Upper lobe of right lung (tissue), 1 donor: ENCODE data around the gene GIMAP7. TPM values are rescaled to one million over a fixed set of nuclear protein-coding genes. Genes with fewer than 3 reads are reported as not detected.
"Not testable (repeated sequence)": the region's sequence is repeated elsewhere in the genome, so short reads cannot be mapped to it uniquely, and the experiment has no call there.

Source experiments
- ATAC-seq: fragments of 200-7000 bp; cut with Tn5 transposase; one replicate; pipeline ENCODE4 v1.9.1; 2020; ENCODE audit warnings: mild to moderate bottlenecking, moderate library complexity
- DNase-seq: peaks from one replicate; pipeline ENCODE4 v3.0.0-alpha.2; 2020
- H3K27ac ChIP-seq: fragments of 200-600 bp; one replicate; pipeline ENCODE4 v1.8.0; 2022
- H3K27me3 ChIP-seq: fragments of 200-600 bp; one replicate; pipeline ENCODE4 v1.8.0; 2022; ENCODE audit warnings: mild to moderate bottlenecking
- H3K36me3 ChIP-seq: fragments of 200-600 bp; one replicate; pipeline ENCODE4 v1.8.0; 2022
- H3K4me1 ChIP-seq: fragments of 200-600 bp; one replicate; pipeline ENCODE4 v1.8.0; 2022
- H3K4me3 ChIP-seq: fragments of 200-600 bp; one replicate; pipeline ENCODE4 v1.8.0; 2022; ENCODE audit warnings: mild to moderate bottlenecking
- H3K9me3 ChIP-seq: fragments of 200-600 bp; one replicate; pipeline ENCODE4 v1.8.0; 2022
- intact Hi-C: fragments of 100-400 bp; cut with DNase I; formaldehyde crosslinking; loops from one replicate; pipeline ENCODE4 v1.11.0; 2022
- total RNA-seq: library from RNA; stranded (reverse); fragmentation: NEBNext Ultra II Directional; extraction: Animal tissue kit (Norgen Biotek cat#: 25700); gene quantifications from one replicate; pipeline ENCODE4 v1.2.1, GENCODE V29; 2021
- TF ChIP-seq, protein P1 (sequence below): fragments of 200-600 bp; IDR thresholded peaks from one replicate; pipeline ENCODE4 v1.8.0; 2022; ENCODE audit warnings: antibody characterized with exemption
- donor health status: DM: no; HTN: yes; CAD: no; lungs with severe emphysema.

The GIMAP7 gene
- total RNA-seq, 1 donor from 2014 or later, result 47.0 TPM

DNA sequence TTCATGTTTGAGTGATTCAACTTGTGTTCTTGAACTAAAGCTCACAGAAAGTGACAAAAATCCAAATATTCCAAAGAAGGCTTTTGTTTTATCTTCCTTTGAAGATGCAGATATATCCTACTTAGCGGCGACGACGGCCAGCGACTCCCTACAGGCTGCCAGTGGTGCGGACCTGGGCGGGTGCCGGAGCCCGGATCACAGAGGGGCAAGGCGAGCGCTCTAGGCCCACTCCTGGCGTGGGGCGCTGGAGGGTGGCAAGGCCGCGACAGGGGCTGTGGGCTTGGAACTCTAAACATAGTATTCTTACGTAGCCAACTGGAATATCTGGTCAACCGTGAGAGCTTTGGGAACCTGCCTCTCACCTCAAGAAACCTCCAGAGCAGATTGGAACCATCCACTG lies 914 bp upstream of the GIMAP7 start:
- H3K27ac ChIP-seq, result peak overlapping the region; percentile 88

DNA sequence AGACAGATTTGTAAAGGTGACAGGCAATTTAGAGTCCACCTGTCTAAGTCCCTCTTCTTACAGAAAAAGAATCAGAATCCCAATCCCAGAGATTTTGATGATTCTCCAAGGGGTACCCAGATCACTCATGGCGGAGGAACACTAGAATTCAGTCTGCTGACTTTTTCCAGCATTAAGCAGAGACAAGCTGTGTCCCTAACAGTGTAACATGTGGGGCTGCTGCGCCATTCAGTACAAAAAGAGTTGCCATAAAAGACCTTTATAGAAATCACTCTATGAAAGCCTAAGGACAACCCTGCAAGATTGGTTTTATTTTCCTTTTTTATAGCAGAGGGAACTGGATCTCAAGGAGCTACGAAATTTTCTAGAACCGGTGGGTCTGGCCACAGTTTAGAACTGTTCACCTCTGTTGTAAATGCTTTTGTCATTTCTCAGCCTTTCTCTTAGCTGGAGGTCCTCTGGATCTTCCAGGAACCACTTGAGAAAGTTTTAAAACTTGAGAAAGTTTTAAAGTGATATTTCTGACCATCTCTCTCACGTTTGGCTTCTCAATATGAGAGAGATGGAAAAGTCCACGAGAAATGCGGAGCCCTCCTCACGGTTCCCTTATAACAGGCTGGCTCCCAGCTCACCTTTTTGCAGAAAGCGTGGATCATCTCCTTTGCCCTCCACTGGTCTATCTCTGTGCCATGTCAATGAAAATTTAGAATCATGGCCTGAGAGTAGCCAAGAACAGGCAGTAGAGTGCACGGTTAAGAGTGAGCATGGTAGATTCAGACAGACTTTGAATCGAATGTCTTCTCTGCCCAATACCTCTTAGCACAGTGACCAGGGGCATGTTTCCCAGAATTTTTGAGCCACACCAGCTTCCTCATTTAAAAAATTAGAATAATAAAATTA lies 826 bp downstream of the GIMAP7 start:
- ATAC-seq (peak; percentile 35), DNase-seq (no peak)
- Histone ChIP-seq H3K27me3 (no peaks in the 10 kb centered on the region), H3K9me3 (no peaks in the 10 kb centered on the region), H3K4me1 (peaks cover 5% of the 10 kb centered on the region), H3K4me3 (peak overlapping the region; percentile 61), H3K36me3 (peaks cover 6% of the 10 kb centered on the region), H3K27ac (peak overlapping the region; percentile 88)
- intact Hi-C loops, result loop anchor here (10.0 kb wide), 1 partner anchor 51 kb away; no protein-coding TSS in a partner anchor
- TF ChIP-seq, protein P1, sequence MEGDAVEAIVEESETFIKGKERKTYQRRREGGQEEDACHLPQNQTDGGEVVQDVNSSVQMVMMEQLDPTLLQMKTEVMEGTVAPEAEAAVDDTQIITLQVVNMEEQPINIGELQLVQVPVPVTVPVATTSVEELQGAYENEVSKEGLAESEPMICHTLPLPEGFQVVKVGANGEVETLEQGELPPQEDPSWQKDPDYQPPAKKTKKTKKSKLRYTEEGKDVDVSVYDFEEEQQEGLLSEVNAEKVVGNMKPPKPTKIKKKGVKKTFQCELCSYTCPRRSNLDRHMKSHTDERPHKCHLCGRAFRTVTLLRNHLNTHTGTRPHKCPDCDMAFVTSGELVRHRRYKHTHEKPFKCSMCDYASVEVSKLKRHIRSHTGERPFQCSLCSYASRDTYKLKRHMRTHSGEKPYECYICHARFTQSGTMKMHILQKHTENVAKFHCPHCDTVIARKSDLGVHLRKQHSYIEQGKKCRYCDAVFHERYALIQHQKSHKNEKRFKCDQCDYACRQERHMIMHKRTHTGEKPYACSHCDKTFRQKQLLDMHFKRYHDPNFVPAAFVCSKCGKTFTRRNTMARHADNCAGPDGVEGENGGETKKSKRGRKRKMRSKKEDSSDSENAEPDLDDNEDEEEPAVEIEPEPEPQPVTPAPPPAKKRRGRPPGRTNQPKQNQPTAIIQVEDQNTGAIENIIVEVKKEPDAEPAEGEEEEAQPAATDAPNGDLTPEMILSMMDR, result no peak

More for the DNA sequence above, 914 bp upstream of the GIMAP7 start:
- intact Hi-C loops, result loop anchor here (10.0 kb wide), 1 partner anchor 49 kb away; no protein-coding TSS in a partner anchor
- Histone ChIP-seq H3K4me1 (peaks cover 5% of the 10 kb centered on the region), H3K27me3 (no peaks in the 10 kb centered on the region), H3K36me3 (no peaks in the 10 kb centered on the region), H3K9me3 (no peaks in the 10 kb centered on the region), H3K4me3 (peak overlapping the region; percentile 61)
- DNase-seq (no peak), ATAC-seq (no peak)
- TF ChIP-seq, protein P1, result no peak

DNA sequence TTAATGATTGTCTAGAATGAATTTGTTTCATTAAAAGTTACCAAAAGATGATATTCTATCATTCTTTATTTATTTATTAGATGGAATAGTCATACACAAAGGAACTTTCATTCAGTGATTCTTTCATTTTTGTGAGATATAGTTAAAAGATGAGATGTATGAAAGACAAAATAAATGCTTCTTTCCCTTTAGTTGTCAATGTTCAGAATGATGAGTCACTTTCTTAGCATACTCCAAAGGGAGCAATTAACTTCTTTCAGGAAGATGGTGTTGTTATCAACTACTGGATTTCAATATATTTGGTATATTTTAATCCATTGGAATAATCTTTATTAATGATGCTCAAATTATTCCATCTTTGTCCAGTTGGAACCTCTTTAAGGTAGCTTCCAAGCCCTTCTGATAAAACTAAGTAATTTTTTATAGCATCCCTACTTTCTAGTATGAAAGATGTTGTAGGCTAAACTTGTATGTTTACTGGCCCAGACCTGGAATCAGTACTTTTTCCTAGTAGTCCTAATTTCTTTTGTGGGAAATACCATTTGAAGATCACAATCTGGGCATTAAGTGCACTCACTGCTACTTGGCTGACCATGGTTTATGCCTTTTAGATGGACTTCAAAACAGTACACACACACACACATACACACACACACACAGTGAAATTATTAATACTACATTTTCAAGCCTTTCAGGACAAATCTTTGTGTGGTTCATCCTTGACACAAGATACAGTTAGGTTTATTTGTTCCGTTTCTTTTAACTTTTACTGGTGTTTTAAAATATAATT lies 2.5 kb downstream of the GIMAP7 start:
- no peak for DNase-seq
- peak overlapping the region; percentile 88 for H3K27ac ChIP-seq
- peaks cover 15% of the 10 kb centered on the region for H3K36me3 ChIP-seq
- no peak for ATAC-seq
- peak overlapping the region; percentile 61 for H3K4me3 ChIP-seq
- H3K27me3 ChIP-seq, result no peaks in the 10 kb centered on the region
- TF ChIP-seq, protein P1, result no peak
- intact Hi-C loops, result loop anchor here (10.0 kb wide), 1 partner anchor 52 kb away; no protein-coding TSS in a partner anchor
- H3K9me3 ChIP-seq, result no peaks in the 10 kb centered on the region
- H3K4me1 ChIP-seq, result peaks cover 5% of the 10 kb centered on the region

DNA sequence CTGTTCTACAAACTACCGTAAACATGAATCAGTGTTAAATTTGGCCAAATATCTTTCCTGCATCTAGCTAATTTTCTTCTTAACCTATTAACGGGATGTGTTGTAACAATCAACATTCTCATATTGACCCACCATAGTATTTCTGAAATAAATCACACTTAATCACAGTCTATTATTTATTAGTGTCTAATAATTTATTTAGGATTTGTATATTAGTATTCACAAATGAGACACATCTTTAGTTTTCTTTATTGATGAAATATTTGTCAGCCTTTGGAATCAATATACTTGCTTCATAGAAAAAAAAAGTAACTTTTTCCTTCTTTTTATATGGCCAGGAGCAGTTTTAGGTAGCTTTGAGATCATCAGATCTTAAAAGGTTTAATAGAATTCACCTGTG lies 4.6 kb downstream of the GIMAP7 start:
- intact Hi-C loops, result loop anchor here (10.0 kb wide), 1 partner anchor 55 kb away; no protein-coding TSS in a partner anchor
- ATAC-seq (no peak), DNase-seq (no peak)
- Histone ChIP-seq H3K9me3 (no peaks in the 10 kb centered on the region), H3K27ac (peak overlapping the region; percentile 88), H3K4me3 (peak overlapping the region; percentile 61), H3K4me1 (no peaks in the 10 kb centered on the region), H3K27me3 (no peaks in the 10 kb centered on the region), H3K36me3 (peaks cover 15% of the 10 kb centered on the region)
- TF ChIP-seq, protein P1, result no peak

DNA sequence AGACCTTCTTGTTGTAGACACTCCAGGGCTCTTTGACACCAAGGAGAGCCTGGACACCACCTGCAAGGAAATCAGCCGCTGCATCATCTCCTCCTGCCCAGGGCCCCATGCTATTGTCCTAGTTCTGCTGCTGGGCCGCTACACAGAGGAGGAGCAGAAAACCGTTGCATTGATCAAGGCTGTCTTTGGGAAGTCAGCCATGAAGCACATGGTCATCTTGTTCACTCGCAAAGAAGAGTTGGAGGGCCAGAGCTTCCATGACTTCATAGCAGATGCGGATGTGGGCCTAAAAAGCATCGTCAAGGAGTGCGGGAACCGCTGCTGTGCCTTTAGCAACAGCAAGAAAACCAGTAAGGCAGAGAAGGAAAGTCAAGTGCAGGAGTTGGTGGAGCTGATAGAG lies 5.5 kb downstream of the GIMAP7 start:
- DNase-seq (no peak), ATAC-seq (no peak)
- peaks cover 15% of the 10 kb centered on the region for H3K36me3 ChIP-seq
- H3K27me3 ChIP-seq, result no peaks in the 10 kb centered on the region
- H3K4me1 ChIP-seq, result no peaks in the 10 kb centered on the region
- peak overlapping the region; percentile 88 for H3K27ac ChIP-seq
- intact Hi-C loops, result no loop called here
- no peaks in the 10 kb centered on the region for H3K9me3 ChIP-seq
- TF ChIP-seq, protein P1, result no peak
- peak overlapping the region; percentile 61 for H3K4me3 ChIP-seq

DNA sequence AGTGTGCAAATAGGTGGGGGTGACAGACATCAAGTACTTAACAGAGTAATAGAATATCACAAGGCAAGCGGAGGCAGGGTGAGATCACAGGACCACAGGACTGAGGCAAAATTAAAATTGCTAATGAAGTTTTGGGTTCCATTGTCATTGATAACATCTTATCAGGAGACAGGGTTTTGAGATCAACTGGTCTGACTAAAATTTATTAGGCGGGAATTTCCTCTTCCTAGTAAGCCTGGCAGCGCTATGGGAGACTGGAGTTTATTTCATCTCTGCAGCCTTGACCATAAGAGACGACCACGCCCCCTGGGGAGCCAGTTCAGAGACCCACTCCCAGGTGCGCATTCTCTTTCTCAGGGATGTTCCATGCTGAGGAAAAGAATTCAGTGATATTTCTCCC lies 8.3 kb downstream of the GIMAP7 start:
- DNase-seq, H3K9me3 ChIP-seq, H3K27ac ChIP-seq, H3K4me3 ChIP-seq, intact Hi-C loops, H3K27me3 ChIP-seq, H3K4me1 ChIP-seq, ATAC-seq: not testable (repeated sequence)
- H3K36me3 ChIP-seq, result peaks cover 15% of the 10 kb centered on the region
